Stimulated activated CD8-positive, alpha-beta memory T cell treated with anti-CD3 and anti-CD28 coated beads, Interleukin-15, amount 100 ng/mL, for 24 hours (primary cell): ENCODE measurements around the gene C2orf76.

Source experiments
- DNase-seq: peaks from one replicate; pipeline ENCODE4 v3.0.0-alpha.2; 2020; ENCODE audit warnings: low read depth

Gene C2orf76

DNA sequence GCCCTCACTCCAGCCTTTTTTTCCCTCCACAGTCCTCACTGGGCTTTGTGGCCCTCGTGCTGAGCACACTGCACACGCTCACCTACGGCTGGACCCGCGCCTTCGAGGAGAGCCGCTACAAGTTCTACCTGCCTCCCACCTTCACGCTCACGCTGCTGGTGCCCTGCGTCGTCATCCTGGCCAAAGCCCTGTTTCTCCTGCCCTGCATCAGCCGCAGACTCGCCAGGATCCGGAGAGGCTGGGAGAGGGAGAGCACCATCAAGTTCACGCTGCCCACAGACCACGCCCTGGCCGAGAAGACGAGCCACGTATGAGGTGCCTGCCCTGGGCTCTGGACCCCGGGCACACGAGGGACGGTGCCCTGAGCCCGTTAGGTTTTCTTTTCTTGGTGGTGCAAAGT is 103.6 kb downstream of the C2orf76 start:
- no peak for DNase-seq

DNA sequence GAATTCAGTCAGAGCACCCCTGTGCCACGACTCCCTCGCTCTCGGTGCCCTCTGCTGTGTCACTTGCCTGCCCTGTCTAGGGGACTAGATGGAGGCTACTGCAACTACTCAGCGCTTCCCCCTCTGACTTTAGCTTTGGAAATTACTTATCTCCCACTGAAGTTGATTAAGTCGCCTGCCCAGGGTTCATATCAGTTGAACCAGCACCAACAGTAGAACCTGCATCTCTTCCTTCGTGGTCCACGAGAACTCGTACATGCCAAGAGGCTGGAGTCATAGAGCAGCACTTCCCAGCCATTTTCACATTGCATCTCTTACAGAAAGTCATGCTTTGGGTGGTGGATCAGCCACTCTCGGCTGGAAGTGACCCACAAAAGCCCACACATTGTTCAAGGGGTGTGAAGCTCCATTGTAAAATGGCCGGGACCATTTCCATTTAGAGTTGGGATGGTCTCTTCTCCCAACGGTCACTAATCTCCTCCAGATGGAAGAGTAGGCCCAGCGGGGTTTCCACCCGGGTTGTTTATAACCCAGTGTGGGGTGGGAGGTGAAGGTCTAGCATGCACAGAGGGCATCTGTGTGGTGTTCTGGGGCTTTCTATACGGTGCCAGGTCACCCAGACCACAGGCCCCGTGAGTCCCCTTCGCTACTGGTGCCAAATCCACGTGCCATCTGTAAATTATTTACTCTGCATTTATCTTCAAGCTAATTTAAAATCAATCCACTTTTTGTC is 105.0 kb downstream of the C2orf76 start:
- DNase-seq, result no peak

GRCh38 chr2:119260646-119261492 is 105.8 kb downstream of the C2orf76 start:
- no peak for DNase-seq

- no peak for DNase-seq
Measured at GRCh38 chr2:119259296-119259860, 107.3 kb downstream of the C2orf76 start.

DNA sequence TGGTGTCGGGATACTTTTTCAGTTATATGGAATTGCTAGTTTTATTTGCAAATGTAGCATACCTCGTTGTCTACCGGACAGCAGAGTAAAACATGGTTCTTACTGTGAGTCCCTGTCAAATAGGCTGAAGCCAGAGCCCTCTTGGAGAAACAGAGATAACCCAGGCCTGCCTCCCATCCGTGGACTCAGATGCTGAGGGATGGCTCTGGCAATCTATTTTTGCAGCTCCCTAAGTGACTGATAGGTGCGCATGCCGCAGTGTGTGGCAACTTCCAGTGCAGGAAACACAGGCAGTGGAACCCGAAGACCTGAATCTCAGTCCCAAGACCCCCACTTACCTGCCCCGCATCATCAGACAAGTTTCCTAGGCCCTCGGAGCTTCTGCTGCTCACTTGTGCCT is 109.4 kb downstream of the C2orf76 start:
- DNase-seq, result no peak

GRCh38 chr2:119256582-119256921 is 110.1 kb downstream of the C2orf76 start:
- DNase-seq, result no peak

- DNase-seq, result no peak
Measured at GRCh38 chr2:119255760-119256581, 110.7 kb downstream of the C2orf76 start.

GRCh38 chr2:119254601-119255080 is 112.0 kb downstream of the C2orf76 start:
- no peak for DNase-seq

GRCh38 chr2:119253760-119254600 is 112.7 kb downstream of the C2orf76 start:
- DNase-seq, result no peak

- no peak for DNase-seq
Measured at GRCh38 chr2:119253114-119253702, 113.4 kb downstream of the C2orf76 start.
